OCI-LY7 (cell line): ENCODE data around the gene ZXDC. TPM values are rescaled to one million over a fixed set of nuclear protein-coding genes. Genes with fewer than 3 reads are reported as not detected.

ENCODE experiments used
- BruUV-seq: library from RNA; stranded (reverse); fragments of 400-500 nt; replicated peaks from 2 replicates; lab custom pipeline; 2021; lab: Mats Ljungman, UMichigan
- CTCF ChIA-PET: fragments of 300-600 bp; sonication (Branson Sonifier 250); formaldehyde crosslinking; loops from one replicate; lab custom pipeline; 2022; ENCODE audit warnings: antibody characterized with exemption; ENCODE audit not compliant: unreplicated experiment; lab: Charles Lee
- POLR2A ChIA-PET: fragments of 300-600 bp; sonication (Branson Sonifier 250); formaldehyde crosslinking; loops from one replicate; lab custom pipeline; 2022; ENCODE audit warnings: antibody characterized with exemption; lab: Charles Lee
- DNase-seq: peaks from one replicate; pipeline ENCODE4 v3.0.0-alpha.2; 2015; ENCODE audit warnings: low spot score
- H2AFZ ChIP-seq: fragments of 200-600 bp; sonication (generic), shearing (Covaris generic); 2 replicates; pipeline ENCODE4 v1.6.1; 2014; ENCODE audit warnings: mild to moderate bottlenecking, antibody characterized with exemption, low read length, moderate library complexity
- H3K27ac ChIP-seq: fragments of 200-600 bp; sonication (generic); 2 replicates; pipeline ENCODE4 v1.5.1; 2014; ENCODE audit warnings: mixed run types, low read depth, mild to moderate bottlenecking, moderate library complexity, low read length, inconsistent platforms; ENCODE audit not compliant: poor library complexity, severe bottlenecking
- H3K36me3 ChIP-seq: fragments of 200-600 bp; sonication (generic); 2 replicates; pipeline ENCODE4 v1.6.1; 2014; ENCODE audit warnings: mild to moderate bottlenecking, antibody characterized with exemption, low read length, moderate library complexity, mixed read lengths; ENCODE audit not compliant: insufficient read depth
- H3K4me1 ChIP-seq: fragments of 200-600 bp; sonication (generic); 2 replicates; pipeline ENCODE4 v1.5.1; 2014; ENCODE audit warnings: mild to moderate bottlenecking, low read length; ENCODE audit not compliant: insufficient read depth, poor library complexity, severe bottlenecking
- H3K4me2 ChIP-seq: fragments of 200-600 bp; sonication (generic); 2 replicates; pipeline ENCODE4 v1.6.1; 2014; ENCODE audit warnings: mild to moderate bottlenecking, low read length
- H3K4me3 ChIP-seq: fragments of 200-600 bp; sonication (generic); 2 replicates; pipeline ENCODE4 v1.5.1; 2014; ENCODE audit warnings: mild to moderate bottlenecking, low read depth, low read length; ENCODE audit not compliant: poor library complexity, severe bottlenecking
- H3K79me2 ChIP-seq: fragments of 200-600 bp; sonication (generic); 2 replicates; pipeline ENCODE4 v1.6.1; 2016; ENCODE audit warnings: low read depth, mild to moderate bottlenecking, low read length, moderate library complexity, mixed read lengths; ENCODE audit not compliant: insufficient read depth
- H3K9me2 ChIP-seq: fragments of 200-600 bp; sonication (generic); 2 replicates; pipeline ENCODE4 v1.6.1; 2016; ENCODE audit warnings: mild to moderate bottlenecking, low read length, mixed read lengths; ENCODE audit not compliant: insufficient read depth
- H3K9me3 ChIP-seq: fragments of 200-600 bp; sonication (generic); 2 replicates; pipeline ENCODE4 v1.6.1; 2014; ENCODE audit warnings: mild to moderate bottlenecking, mixed run types, low read length, mixed read lengths
- H4K20me1 ChIP-seq: fragments of 200-600 bp; sonication (generic); 2 replicates; pipeline ENCODE4 v1.6.1; 2014; ENCODE audit warnings: mild to moderate bottlenecking, antibody characterized with exemption, low read length, moderate library complexity, mixed read lengths; ENCODE audit not compliant: insufficient read depth
- CTCF ChIP-seq: fragments of 200-600 bp; sonication (generic); conservative IDR thresholded peaks from 2 replicates; pipeline ENCODE4 v1.5.1; 2014; ENCODE audit warnings: mild to moderate bottlenecking, antibody characterized with exemption, low read length, moderate library complexity, mixed read lengths
- EZH2phosphoT487 ChIP-seq: fragments of 200-600 bp; sonication (generic); IDR thresholded peaks from 2 replicates; pipeline ENCODE4 v1.6.1; 2018; ENCODE audit warnings: low read depth, borderline replicate concordance, mild to moderate bottlenecking, mixed run types, antibody characterized with exemption, low read length, moderate library complexity, mixed read lengths
- intact Hi-C: fragments of 100-400 bp; cut with micrococcal nuclease; formaldehyde crosslinking; loops from one replicate; pipeline ENCODE4 v1.10.0; 2022; ENCODE audit not compliant: unreplicated experiment
- total RNA-seq, 2 experiments: library from RNA; depleted of rRNA in 1 of 2; stranded (reverse); fragments of >200 nt in 1 of 2; shearing (Covaris generic) in 1 of 2; gene quantifications; 2 replicates each; pipeline ENCODE4 v1.2.3, GENCODE V29; 2014 to 2022

The ZXDC gene
- total RNA-seq, 2 experiments from 2014 or later: 32.2 to 34.9 TPM

- H3K27ac ChIP-seq: no peak overlapping the region
- no peak overlapping the region for H3K4me3 ChIP-seq
- no peaks in the 10 kb centered on the region for H3K79me2 ChIP-seq
- BruUV-seq: no TSS peak
- peaks cover 10% of the 10 kb centered on the region for H3K4me1 ChIP-seq
- H2AFZ ChIP-seq: no peak overlapping the region
- ChIA-PET CTCF (no interaction called here), POLR2A (no interaction called here)
- H4K20me1 ChIP-seq: no peaks in the 10 kb centered on the region
- H3K4me2 ChIP-seq: no peak overlapping the region
- TF ChIP-seq EZH2phosphoT487 (no peak), CTCF (no peak)
- DNase-seq: no peak
- H3K9me2 ChIP-seq: no peaks in the 10 kb centered on the region
- intact Hi-C loops: no loop called here
- H3K9me3 ChIP-seq: no peaks in the 10 kb centered on the region
- no peaks in the 10 kb centered on the region for H3K36me3 ChIP-seq
These were observed 73.5 kb downstream of the ZXDC start for GRCh38 chr3:126402178-126402577.

- Histone ChIP-seq H3K4me1 (peaks cover 10% of the 10 kb centered on the region), H3K36me3 (no peaks in the 10 kb centered on the region), H4K20me1 (no peaks in the 10 kb centered on the region), H3K9me2 (no peaks in the 10 kb centered on the region), H3K79me2 (no peaks in the 10 kb centered on the region), H3K27ac (no peak overlapping the region), H3K4me3 (no peak overlapping the region), H3K4me2 (no peak overlapping the region), H2AFZ (no peak overlapping the region), H3K9me3 (no peaks in the 10 kb centered on the region)
- no peak for DNase-seq
- no TSS peak for BruUV-seq
- no peak for TF ChIP-seq EZH2phosphoT487
- TF ChIP-seq CTCF: no peak
- intact Hi-C loops: no loop called here
- ChIA-PET POLR2A (no interaction called here), CTCF (no interaction called here)
These were observed 74.0 kb downstream of the ZXDC start for GRCh38 chr3:126401611-126402160.

DNA sequence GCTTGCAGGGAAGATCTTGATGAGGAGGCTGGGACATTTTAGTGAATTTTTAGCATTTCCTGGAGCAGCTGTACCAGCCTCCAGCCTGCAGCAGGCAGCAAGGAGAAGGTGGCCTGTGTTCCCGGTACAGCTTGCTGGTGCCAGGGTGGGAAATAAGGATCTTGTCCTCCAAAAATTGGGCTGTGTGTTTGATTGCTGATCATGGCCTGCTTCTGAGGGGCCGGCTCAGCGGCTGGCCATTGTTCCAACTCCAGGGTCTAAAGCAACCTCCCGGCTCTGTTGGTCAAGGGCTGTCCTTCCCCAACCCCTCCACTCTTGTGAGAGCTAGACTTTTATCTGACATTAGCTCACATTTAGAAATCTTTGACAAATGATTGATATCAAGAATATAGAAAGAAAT, 75.9 kb downstream of the ZXDC start:
- TF ChIP-seq CTCF: no peak
- no peak for TF ChIP-seq EZH2phosphoT487
- Histone ChIP-seq H3K4me2 (no peak overlapping the region), H2AFZ (no peak overlapping the region), H3K79me2 (no peaks in the 10 kb centered on the region), H3K9me3 (no peaks in the 10 kb centered on the region), H4K20me1 (no peaks in the 10 kb centered on the region), H3K9me2 (no peaks in the 10 kb centered on the region), H3K27ac (no peak overlapping the region), H3K4me3 (no peak overlapping the region), H3K36me3 (no peaks in the 10 kb centered on the region), H3K4me1 (peaks cover 10% of the 10 kb centered on the region)
- POLR2A ChIA-PET: no interaction called here
- no peak for DNase-seq
- intact Hi-C loops: no loop called here
- BruUV-seq: no TSS peak
- CTCF ChIA-PET: no interaction called here
